Stimulated activated naive CD4-positive, alpha-beta T cell treated with Interleukin-2 at 50 U/mL for 16 hours (primary cell): Measurements from ENCODE around the gene KCNQ4.

Source experiments
- DNase-seq: peaks from one replicate; lab custom pipeline; 2025; lab: John Stamatoyannopoulos, UW

KCNQ4 gene

GRCh38 chr1:40820251-40820797 lies 36.7 kb downstream of the KCNQ4 start:
- DNase-seq, result no peak

- DNase-seq, result no peak
Measured at GRCh38 chr1:40820911-40821693, 37.5 kb downstream of the KCNQ4 start.

GRCh38 chr1:40822890-40823289 lies 39.3 kb downstream of the KCNQ4 start:
- no peak for DNase-seq

- no peak for DNase-seq
Measured at GRCh38 chr1:40823345-40823744, 39.8 kb downstream of the KCNQ4 start.

- DNase-seq, result no peak
Measured at GRCh38 chr1:40823983-40824382, 40.4 kb downstream of the KCNQ4 start.

- DNase-seq, result no peak
Measured at GRCh38 chr1:40824591-40825434, 41.2 kb downstream of the KCNQ4 start.

GRCh38 chr1:40825435-40825788 lies 41.8 kb downstream of the KCNQ4 start:
- no peak for DNase-seq

- no peak for DNase-seq
Measured at GRCh38 chr1:40825996-40826395, 42.4 kb downstream of the KCNQ4 start.

GRCh38 chr1:40829631-40830245 lies 46.2 kb downstream of the KCNQ4 start:
- no peak for DNase-seq

- no peak for DNase-seq
Measured at GRCh38 chr1:40830419-40830943, 46.9 kb downstream of the KCNQ4 start.

GRCh38 chr1:40831001-40831732 lies 47.6 kb downstream of the KCNQ4 start:
- DNase-seq, result no peak

GRCh38 chr1:40833979-40834378 lies 50.4 kb downstream of the KCNQ4 start:
- DNase-seq, result no peak

GRCh38 chr1:40834968-40835545 lies 51.5 kb downstream of the KCNQ4 start:
- DNase-seq, result no peak

- no peak for DNase-seq
Measured at GRCh38 chr1:40836283-40836682, 52.7 kb downstream of the KCNQ4 start.

GRCh38 chr1:40837601-40838000 lies 54.0 kb downstream of the KCNQ4 start:
- DNase-seq, result no peak

GRCh38 chr1:40838045-40838979 lies 54.7 kb downstream of the KCNQ4 start:
- DNase-seq, result no peak

GRCh38 chr1:40838980-40839942 lies 55.7 kb downstream of the KCNQ4 start:
- no peak for DNase-seq

- DNase-seq, result no peak
Measured at GRCh38 chr1:40839943-40840335, 56.4 kb downstream of the KCNQ4 start.
